HepG2 (cell line): ENCODE measurements around the gene UBQLN1. TPM values are rescaled to one million over a fixed set of nuclear protein-coding genes. Genes with fewer than 3 reads are reported as not detected.

Experiments used
- HDAC2 ChIP-seq: sonication (generic); formaldehyde crosslinking; IDR thresholded peaks from 2 replicates; pipeline ENCODE4 v1.4.0; 2020; ENCODE audit warnings: missing genetic modification reagents
- HNRNPUL1 ChIP-seq: fragments of 200-400 bp; formaldehyde crosslinking; IDR thresholded peaks from 2 replicates; pipeline ENCODE4 v1.6.1; 2017; ENCODE audit warnings: low read depth, mild to moderate bottlenecking, low read length, moderate library complexity
- IRX3 ChIP-seq: sonication (generic); formaldehyde crosslinking; IDR thresholded peaks from 2 replicates; pipeline ENCODE4 v1.8.1; 2023; ENCODE audit warnings: mild to moderate bottlenecking, low read depth, missing genetic modification reagents, borderline replicate concordance
- KAT2B ChIP-seq: fragments of 150-350 bp; IDR thresholded peaks from 2 replicates; pipeline ENCODE4 v1.6.1; 2014; ENCODE audit warnings: low read depth, low read length, borderline replicate concordance
- KDM5A ChIP-seq: fragments of 200-600 bp; sonication (generic); IDR thresholded peaks from 2 replicates; pipeline ENCODE4 v1.7.0; 2018; ENCODE audit warnings: antibody characterized with exemption, mild to moderate bottlenecking, low read length, borderline replicate concordance
- KLF12 ChIP-seq: sonication (generic); formaldehyde crosslinking; IDR thresholded peaks from 2 replicates; pipeline ENCODE4 v1.4.0; 2020; ENCODE audit warnings: missing genetic modification reagents, borderline replicate concordance
- PRMT3 ChIP-seq: sonication (generic); formaldehyde crosslinking; IDR thresholded peaks from 2 replicates; pipeline ENCODE4 v1.8.1; 2022; ENCODE audit warnings: low read depth, mild to moderate bottlenecking, moderate library complexity, missing genetic modification reagents, borderline replicate concordance
- RCOR2 ChIP-seq: IDR thresholded peaks from 2 replicates; pipeline ENCODE4 v1.6.1; 2016; ENCODE audit warnings: missing biosample characterization, missing genetic modification reagents
- SATB2 ChIP-seq: sonication (generic); formaldehyde crosslinking; IDR thresholded peaks from 2 replicates; pipeline ENCODE4 v1.5.0; 2020; ENCODE audit warnings: missing genetic modification reagents
- SIN3A ChIP-seq: IDR thresholded peaks from 2 replicates; pipeline ENCODE4 v1.6.1; 2011; ENCODE audit warnings: low read depth, mild to moderate bottlenecking, control low read depth, low read length, borderline replicate concordance
- THAP7 ChIP-seq: sonication (generic); formaldehyde crosslinking; IDR thresholded peaks from 2 replicates; pipeline ENCODE4 v1.8.1; 2023; ENCODE audit warnings: mild to moderate bottlenecking, missing genetic modification reagents
- ZHX1 ChIP-seq: sonication (generic); formaldehyde crosslinking; IDR thresholded peaks from 2 replicates; pipeline ENCODE4 v1.8.1; 2022; ENCODE audit warnings: low read depth, mild to moderate bottlenecking, missing genetic modification reagents
- ZMYM4 ChIP-seq: sonication (generic); formaldehyde crosslinking; IDR thresholded peaks from 2 replicates; pipeline ENCODE4 v1.8.1; 2023; ENCODE audit warnings: mild to moderate bottlenecking, missing genetic modification reagents
- ZNF235 ChIP-seq: sonication (generic); formaldehyde crosslinking; IDR thresholded peaks from 2 replicates; pipeline ENCODE4 v1.8.1; 2023; ENCODE audit warnings: mild to moderate bottlenecking, missing genetic modification reagents, borderline replicate concordance
- ZNF766 ChIP-seq: sonication (generic); formaldehyde crosslinking; IDR thresholded peaks from 2 replicates; pipeline ENCODE4 v1.5.0; 2020; ENCODE audit warnings: missing genetic modification reagents, borderline replicate concordance
- polyA plus RNA-seq, 8 experiments: library from polyadenylated mRNA; depleted of rRNA in 3 of 8; stranded (reverse) in 7 of 8; unstranded in 1 of 8; fragments of >200 nt; fragmentation: Illumina TruSeq in 4 of 8; extraction: Trizol in 4 of 8; gene quantifications; 2 replicates each; pipeline versions ENCODE4 v1.2.1 to v1.2.3, GENCODE V29; 2011 to 2016; ENCODE audit warnings: low read depth in 4 of 8, missing spikeins in 1 of 8, mixed read lengths in 1 of 8; ENCODE audit not compliant: insufficient read depth in 1 of 8
- total RNA-seq, 5 experiments: library from RNA; depleted of rRNA; stranded (reverse); fragments of >200 nt; fragmentation: Illumina TruSeq; extraction: Trizol; gene quantifications; 2 replicates each; pipeline ENCODE4 v1.2.3, GENCODE V29; 2016; ENCODE audit warnings: low read depth in 1 of 5
- TF ChIP-seq, protein P1 (sequence below): sonication (generic); formaldehyde crosslinking; IDR thresholded peaks from 2 replicates; pipeline ENCODE4 v1.4.0; 2020; ENCODE audit warnings: missing genetic modification reagents, mild to moderate bottlenecking, borderline replicate concordance
- TF ChIP-seq, protein P2 (sequence below): IDR thresholded peaks from 2 replicates; pipeline ENCODE4 v1.6.1; 2016
- TF ChIP-seq, protein P3 (sequence below): sonication (generic); formaldehyde crosslinking; IDR thresholded peaks from 2 replicates; pipeline ENCODE4 v1.4.0; 2020; ENCODE audit warnings: missing genetic modification reagents

The UBQLN1 gene
- total and polyA plus RNA-seq, 2 of the 13 experiments (the other 11 are each of a cell fraction or from before 2014, with no cell fraction given) = 78.1 to 83.8 TPM

- TF ChIP-seq, protein P1, sequence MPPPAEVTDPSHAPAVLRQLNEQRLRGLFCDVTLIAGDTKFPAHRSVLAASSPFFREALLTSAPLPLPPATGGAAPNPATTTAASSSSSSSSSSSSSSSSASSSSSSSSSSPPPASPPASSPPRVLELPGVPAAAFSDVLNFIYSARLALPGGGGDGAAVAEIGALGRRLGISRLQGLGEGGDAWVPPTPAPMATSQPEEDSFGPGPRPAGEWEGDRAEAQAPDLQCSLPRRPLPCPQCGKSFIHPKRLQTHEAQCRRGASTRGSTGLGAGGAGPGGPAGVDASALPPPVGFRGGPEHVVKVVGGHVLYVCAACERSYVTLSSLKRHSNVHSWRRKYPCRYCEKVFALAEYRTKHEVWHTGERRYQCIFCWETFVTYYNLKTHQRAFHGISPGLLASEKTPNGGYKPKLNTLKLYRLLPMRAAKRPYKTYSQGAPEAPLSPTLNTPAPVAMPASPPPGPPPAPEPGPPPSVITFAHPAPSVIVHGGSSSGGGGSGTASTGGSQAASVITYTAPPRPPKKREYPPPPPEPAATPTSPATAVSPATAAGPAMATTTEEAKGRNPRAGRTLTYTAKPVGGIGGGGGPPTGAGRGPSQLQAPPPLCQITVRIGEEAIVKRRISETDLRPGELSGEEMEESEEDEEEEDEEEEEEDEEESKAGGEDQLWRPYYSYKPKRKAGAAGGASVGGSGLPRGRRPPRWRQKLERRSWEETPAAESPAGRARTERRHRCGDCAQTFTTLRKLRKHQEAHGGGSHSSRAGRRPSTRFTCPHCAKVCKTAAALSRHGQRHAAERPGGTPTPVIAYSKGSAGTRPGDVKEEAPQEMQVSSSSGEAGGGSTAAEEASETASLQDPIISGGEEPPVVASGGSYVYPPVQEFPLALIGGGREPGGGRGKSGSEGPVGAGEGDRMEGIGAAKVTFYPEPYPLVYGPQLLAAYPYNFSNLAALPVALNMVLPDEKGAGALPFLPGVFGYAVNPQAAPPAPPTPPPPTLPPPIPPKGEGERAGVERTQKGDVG (CRISPR knock-in tag) = no peak
- TF ChIP-seq, protein P2, sequence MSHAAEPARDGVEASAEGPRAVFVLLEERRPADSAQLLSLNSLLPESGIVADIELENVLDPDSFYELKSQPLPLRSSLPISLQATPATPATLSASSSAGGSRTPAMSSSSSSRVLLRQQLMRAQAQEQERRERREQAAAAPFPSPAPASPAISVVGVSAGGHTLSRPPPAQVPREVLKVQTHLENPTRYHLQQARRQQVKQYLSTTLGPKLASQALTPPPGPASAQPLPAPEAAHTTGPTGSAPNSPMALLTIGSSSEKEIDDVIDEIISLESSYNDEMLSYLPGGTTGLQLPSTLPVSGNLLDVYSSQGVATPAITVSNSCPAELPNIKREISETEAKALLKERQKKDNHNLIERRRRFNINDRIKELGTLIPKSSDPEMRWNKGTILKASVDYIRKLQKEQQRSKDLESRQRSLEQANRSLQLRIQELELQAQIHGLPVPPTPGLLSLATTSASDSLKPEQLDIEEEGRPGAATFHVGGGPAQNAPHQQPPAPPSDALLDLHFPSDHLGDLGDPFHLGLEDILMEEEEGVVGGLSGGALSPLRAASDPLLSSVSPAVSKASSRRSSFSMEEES (CRISPR knock-in tag) = peak; percentile 50; the same call in 1 of the 2 replicates
- TF ChIP-seq THAP7 (CRISPR knock-in tag) (no peak), ZNF766 (no peak), SIN3A (peak; percentile 84; the same call in 1 of the 2 replicates), SATB2 (CRISPR knock-in tag) (no peak), PRMT3 (CRISPR knock-in tag) (no peak), KAT2B (no peak), HNRNPUL1 (no peak), IRX3 (CRISPR knock-in tag) (no peak), RCOR2 (CRISPR knock-in tag) (no peak), KLF12 (0 out of 2 replicates have a peak, but pooled peaks have one; percentile 5), ZMYM4 (CRISPR knock-in tag) (peak; percentile 4; the same call in 1 of the 2 replicates), KDM5A (no peak), ZNF235 (no peak), HDAC2 (CRISPR knock-in tag) (0 out of 2 replicates have a peak, but pooled peaks have one; percentile 9), ZHX1 (CRISPR knock-in tag) (no peak)
- TF ChIP-seq, protein P3, sequence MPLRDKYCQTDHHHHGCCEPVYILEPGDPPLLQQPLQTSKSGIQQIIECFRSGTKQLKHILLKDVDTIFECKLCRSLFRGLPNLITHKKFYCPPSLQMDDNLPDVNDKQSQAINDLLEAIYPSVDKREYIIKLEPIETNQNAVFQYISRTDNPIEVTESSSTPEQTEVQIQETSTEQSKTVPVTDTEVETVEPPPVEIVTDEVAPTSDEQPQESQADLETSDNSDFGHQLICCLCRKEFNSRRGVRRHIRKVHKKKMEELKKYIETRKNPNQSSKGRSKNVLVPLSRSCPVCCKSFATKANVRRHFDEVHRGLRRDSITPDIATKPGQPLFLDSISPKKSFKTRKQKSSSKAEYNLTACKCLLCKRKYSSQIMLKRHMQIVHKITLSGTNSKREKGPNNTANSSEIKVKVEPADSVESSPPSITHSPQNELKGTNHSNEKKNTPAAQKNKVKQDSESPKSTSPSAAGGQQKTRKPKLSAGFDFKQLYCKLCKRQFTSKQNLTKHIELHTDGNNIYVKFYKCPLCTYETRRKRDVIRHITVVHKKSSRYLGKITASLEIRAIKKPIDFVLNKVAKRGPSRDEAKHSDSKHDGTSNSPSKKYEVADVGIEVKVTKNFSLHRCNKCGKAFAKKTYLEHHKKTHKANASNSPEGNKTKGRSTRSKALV (CRISPR knock-in tag) = no peak
Observed at GRCh38 chr9:83708515-83709158, 879 bp upstream of the UBQLN1 start (continued).
